Activated CD4-positive, alpha-beta T cell treated with anti-CD3 and anti-CD28 coated beads, Interleukin-2, amount 10 ng/mL, durations not matched to agents 7 days and 5 days (primary cell): ENCODE data around the gene G6PC3. TPM values are rescaled to one million over a fixed set of nuclear protein-coding genes. Genes with fewer than 3 reads are reported as not detected.

Source experiments
- CTCF ChIA-PET: fragments of 350-600 bp; sonication (Branson Sonifier 250); formaldehyde crosslinking; loops from one replicate; lab custom pipeline; 2021; ENCODE audit warnings: antibody characterized with exemption; lab: Charles Lee
- POLR2A ChIA-PET: fragments of 350-600 bp; sonication (Branson Sonifier 250); formaldehyde crosslinking; loops from one replicate; lab custom pipeline; 2021; ENCODE audit warnings: antibody characterized with exemption; lab: Charles Lee
- DNase-seq: peaks from one replicate; pipeline ENCODE4 v3.0.0-alpha.2; 2020
- H3K27ac Mint-ChIP-seq: one replicate; pipeline ENCODE4 v1.8.0; 2021; ENCODE audit warnings: mild to moderate bottlenecking, moderate library complexity, mixed read lengths
- H3K27me3 Mint-ChIP-seq: one replicate; pipeline ENCODE4 v1.8.0; 2021; ENCODE audit warnings: mixed read lengths
- H3K36me3 Mint-ChIP-seq: one replicate; pipeline ENCODE4 v1.8.0; 2021; ENCODE audit warnings: low read depth, mixed read lengths
- H3K4me1 Mint-ChIP-seq: one replicate; pipeline ENCODE4 v1.8.0; 2021; ENCODE audit warnings: mixed read lengths
- H3K4me3 Mint-ChIP-seq: one replicate; pipeline ENCODE4 v1.8.0; 2021; ENCODE audit warnings: mild to moderate bottlenecking, moderate library complexity, mixed read lengths
- H3K9me3 Mint-ChIP-seq: one replicate; pipeline ENCODE4 v1.8.0; 2021; ENCODE audit warnings: mixed read lengths
- total RNA-seq, 2 experiments: library from RNA; stranded (reverse); gene quantifications; one replicate each; pipeline ENCODE4 v1.2.3, GENCODE V29; 2021

G6PC3 gene
- total RNA-seq, 2 experiments from 2014 or later, result 18.1 to 25.2 TPM

- POLR2A ChIA-PET, result interaction anchor here (0.6 kb wide), 1 partner anchor 77 kb away, joined by 4 read pairs; no protein-coding TSS in a partner anchor
- Mint-ChIP-seq H3K4me1 (peaks cover 17% of the 10 kb centered on the region), H3K27me3 (no peaks in the 10 kb centered on the region), H3K9me3 (no peaks in the 10 kb centered on the region), H3K4me3 (no peak overlapping the region), H3K27ac (no peak overlapping the region), H3K36me3 (no peaks in the 10 kb centered on the region)
- DNase-seq, result no peak
- CTCF ChIA-PET, result interaction anchor here (0.6 to 1.1 kb wide), 3 partner anchors 9 to 758 kb away, joined by 3 to 4 read pairs (median 4); no protein-coding TSS in a partner anchor
These were observed 36.3 kb downstream of the G6PC3 start for GRCh38 chr17:44106801-44107200.

DNA sequence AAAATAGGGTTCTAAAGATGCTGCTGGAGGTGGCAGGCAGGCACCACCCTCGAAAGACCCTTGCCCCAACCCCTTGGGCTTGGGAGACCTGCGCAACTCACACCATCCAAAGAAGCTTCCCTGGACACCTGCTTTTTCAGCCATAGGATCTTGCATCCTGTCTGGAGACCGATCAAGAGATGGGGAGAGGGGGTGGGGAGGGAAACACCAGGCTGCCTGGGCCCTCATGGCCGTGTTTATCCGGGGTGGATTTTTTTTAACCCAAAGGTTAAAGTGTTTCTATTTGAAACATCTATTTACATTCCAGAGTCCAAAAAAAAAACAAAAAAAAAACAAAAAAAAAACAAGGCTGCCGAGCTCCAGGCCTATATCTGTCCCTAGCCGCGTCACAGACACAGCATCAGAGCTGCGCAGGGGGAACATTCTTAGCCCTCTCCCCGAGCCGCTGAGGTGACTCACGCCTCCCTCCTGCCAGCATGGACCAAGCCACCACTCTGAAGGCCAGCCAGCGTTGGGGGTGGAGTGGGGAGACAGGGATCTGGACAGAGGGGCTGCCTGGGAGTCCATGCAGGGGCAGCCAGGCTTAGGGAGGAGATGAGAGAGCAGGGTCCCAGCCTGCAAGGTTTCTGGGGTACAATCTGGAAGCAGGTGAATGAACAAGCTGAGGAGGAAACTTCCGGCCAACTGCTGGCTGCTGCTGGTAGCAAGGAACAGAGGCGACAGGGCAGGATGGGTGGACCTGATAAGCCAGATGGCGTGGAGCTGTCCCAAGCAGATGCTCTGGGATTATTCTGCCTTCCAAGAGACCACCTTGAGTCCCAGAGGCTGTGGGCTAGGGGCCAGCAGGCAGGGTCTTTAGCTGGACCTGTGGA, 38.1 kb downstream of the G6PC3 start:
- H3K9me3 Mint-ChIP-seq, result no peaks in the 10 kb centered on the region
- H3K27me3 Mint-ChIP-seq, result no peaks in the 10 kb centered on the region
- POLR2A ChIA-PET, result interaction anchor here (0.6 kb wide), 1 partner anchor 33 kb away, joined by 3 read pairs; no protein-coding TSS in a partner anchor
- H3K4me1 Mint-ChIP-seq, result peaks cover 22% of the 10 kb centered on the region
- H3K27ac Mint-ChIP-seq, result no peak overlapping the region
- DNase-seq, result no peak
- H3K36me3 Mint-ChIP-seq, result no peaks in the 10 kb centered on the region
- no peak overlapping the region for H3K4me3 Mint-ChIP-seq
- CTCF ChIA-PET, result interaction anchor here (1.0 to 1.1 kb wide), 2 partner anchors 9 to 15 kb away, joined by 3 read pairs; partner anchors contain the start of gene HDAC5

- ChIA-PET POLR2A (interaction anchor here (0.6 kb wide), 1 partner anchor 32 kb away, joined by 3 read pairs; no protein-coding TSS in a partner anchor), CTCF (interaction anchor here (1.1 kb wide), 1 partner anchor 9 kb away, joined by 3 read pairs; no protein-coding TSS in a partner anchor)
- no peak for DNase-seq
- Mint-ChIP-seq H3K4me3 (no peak overlapping the region), H3K27me3 (no peaks in the 10 kb centered on the region), H3K36me3 (no peaks in the 10 kb centered on the region), H3K4me1 (peaks cover 22% of the 10 kb centered on the region), H3K27ac (no peak overlapping the region), H3K9me3 (no peaks in the 10 kb centered on the region)
These were observed 38.7 kb downstream of the G6PC3 start for GRCh38 chr17:44109312-44109630.

GRCh38 chr17:44110011-44110686, 39.6 kb downstream of the G6PC3 start:
- Mint-ChIP-seq H3K4me3 (no peak overlapping the region), H3K9me3 (no peaks in the 10 kb centered on the region), H3K27me3 (no peaks in the 10 kb centered on the region), H3K4me1 (peaks cover 22% of the 10 kb centered on the region), H3K27ac (no peak overlapping the region), H3K36me3 (no peaks in the 10 kb centered on the region)
- no peak for DNase-seq
- CTCF ChIA-PET, result interaction anchor here (1.2 kb wide), 1 partner anchor 43 kb away, joined by 3 read pairs; the partner anchor contains the start of gene LSM12
- POLR2A ChIA-PET, result no interaction called here

- Mint-ChIP-seq H3K4me3 (peak overlapping the region; percentile 30), H3K4me1 (peaks cover 22% of the 10 kb centered on the region), H3K36me3 (no peaks in the 10 kb centered on the region), H3K27ac (no peak overlapping the region), H3K9me3 (no peaks in the 10 kb centered on the region), H3K27me3 (no peaks in the 10 kb centered on the region)
- ChIA-PET CTCF (interaction anchor here (0.9 to 2.0 kb wide), 4 partner anchors 9 to 44 kb away, joined by 3 to 14 read pairs (median 3); partner anchors contain the start of genes HDAC5 and LSM12), POLR2A (no interaction called here)
- DNase-seq, result peak; percentile 65
These were observed 40.5 kb downstream of the G6PC3 start for GRCh38 chr17:44110823-44111633.

GRCh38 chr17:44111777-44112176, 41.2 kb downstream of the G6PC3 start:
- Mint-ChIP-seq H3K4me1 (peaks cover 22% of the 10 kb centered on the region), H3K9me3 (no peaks in the 10 kb centered on the region), H3K27ac (no peak overlapping the region), H3K27me3 (no peaks in the 10 kb centered on the region), H3K4me3 (peak overlapping the region; percentile 28), H3K36me3 (no peaks in the 10 kb centered on the region)
- ChIA-PET POLR2A (interaction anchor here (0.6 kb wide), 1 partner anchor 180 kb away, joined by 3 read pairs; no protein-coding TSS in a partner anchor), CTCF (interaction anchor here (0.9 to 2.0 kb wide), 4 partner anchors 8 to 252 kb away, joined by 3 to 14 read pairs (median 3); partner anchors contain the start of genes FAM171A2 and HDAC5)
- no peak for DNase-seq

- POLR2A ChIA-PET, result interaction anchor here (0.6 kb wide), 1 partner anchor 181 kb away, joined by 3 read pairs; no protein-coding TSS in a partner anchor
- H3K4me1 Mint-ChIP-seq, result peaks cover 22% of the 10 kb centered on the region
These were observed 42.0 kb downstream of the G6PC3 start for GRCh38 chr17:44112284-44113280.

GRCh38 chr17:44113382-44113781, 42.8 kb downstream of the G6PC3 start:
- no peaks in the 10 kb centered on the region for H3K36me3 Mint-ChIP-seq
- CTCF ChIA-PET, result no interaction called here
- no peak overlapping the region for H3K4me3 Mint-ChIP-seq
- H3K4me1 Mint-ChIP-seq, result peaks cover 22% of the 10 kb centered on the region
- POLR2A ChIA-PET, result no interaction called here
- no peaks in the 10 kb centered on the region for H3K27me3 Mint-ChIP-seq
- no peak overlapping the region for H3K27ac Mint-ChIP-seq
- H3K9me3 Mint-ChIP-seq, result no peaks in the 10 kb centered on the region
- DNase-seq, result no peak

More at GRCh38 chr17:44112284-44113280, 42.0 kb downstream of the G6PC3 start:
- peak overlapping the region; percentile 36 for H3K27ac Mint-ChIP-seq
- H3K4me3 Mint-ChIP-seq, result no peak overlapping the region
- H3K27me3 Mint-ChIP-seq, result no peaks in the 10 kb centered on the region
- no peaks in the 10 kb centered on the region for H3K9me3 Mint-ChIP-seq
- CTCF ChIA-PET, result interaction anchor here (0.7 to 2.0 kb wide), 5 partner anchors 7 to 251 kb away, joined by 3 to 14 read pairs (median 3); partner anchors contain the start of genes FAM171A2 and HDAC5
- no peaks in the 10 kb centered on the region for H3K36me3 Mint-ChIP-seq
- DNase-seq, result no peak

GRCh38 chr17:44113868-44114840, 43.6 kb downstream of the G6PC3 start:
- CTCF ChIA-PET, result no interaction called here
- POLR2A ChIA-PET, result interaction anchor here (0.7 kb wide), 1 partner anchor 11 kb away, joined by 4 read pairs; no protein-coding TSS in a partner anchor
- Mint-ChIP-seq H3K36me3 (no peaks in the 10 kb centered on the region), H3K9me3 (no peaks in the 10 kb centered on the region), H3K27ac (no peak overlapping the region), H3K4me3 (no peak overlapping the region), H3K4me1 (peaks cover 25% of the 10 kb centered on the region), H3K27me3 (no peaks in the 10 kb centered on the region)
- DNase-seq, result no peak
